ENCODE data around the gene LRRC4C.

DNA sequence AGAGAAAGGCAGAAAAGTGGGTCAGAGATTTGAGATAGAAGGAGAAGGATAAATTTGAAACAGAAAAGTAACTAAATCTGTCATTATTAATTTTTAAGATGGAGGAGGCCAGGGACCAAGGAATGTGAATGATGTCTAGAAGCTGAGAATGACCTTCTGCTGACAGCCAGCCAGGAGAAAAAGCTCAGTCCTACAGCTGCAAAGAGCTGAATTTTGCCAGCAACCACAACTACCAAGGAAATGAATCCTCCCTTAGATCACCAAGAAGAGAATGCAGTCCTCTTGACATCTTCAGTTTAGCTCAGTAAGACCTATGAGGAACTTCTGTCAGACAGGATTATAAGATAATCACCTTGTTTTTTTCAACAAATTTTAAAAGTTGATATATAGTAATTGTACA is 538.2 kb downstream of the LRRC4C start:
- TF ChIP-seq, protein P1, sequence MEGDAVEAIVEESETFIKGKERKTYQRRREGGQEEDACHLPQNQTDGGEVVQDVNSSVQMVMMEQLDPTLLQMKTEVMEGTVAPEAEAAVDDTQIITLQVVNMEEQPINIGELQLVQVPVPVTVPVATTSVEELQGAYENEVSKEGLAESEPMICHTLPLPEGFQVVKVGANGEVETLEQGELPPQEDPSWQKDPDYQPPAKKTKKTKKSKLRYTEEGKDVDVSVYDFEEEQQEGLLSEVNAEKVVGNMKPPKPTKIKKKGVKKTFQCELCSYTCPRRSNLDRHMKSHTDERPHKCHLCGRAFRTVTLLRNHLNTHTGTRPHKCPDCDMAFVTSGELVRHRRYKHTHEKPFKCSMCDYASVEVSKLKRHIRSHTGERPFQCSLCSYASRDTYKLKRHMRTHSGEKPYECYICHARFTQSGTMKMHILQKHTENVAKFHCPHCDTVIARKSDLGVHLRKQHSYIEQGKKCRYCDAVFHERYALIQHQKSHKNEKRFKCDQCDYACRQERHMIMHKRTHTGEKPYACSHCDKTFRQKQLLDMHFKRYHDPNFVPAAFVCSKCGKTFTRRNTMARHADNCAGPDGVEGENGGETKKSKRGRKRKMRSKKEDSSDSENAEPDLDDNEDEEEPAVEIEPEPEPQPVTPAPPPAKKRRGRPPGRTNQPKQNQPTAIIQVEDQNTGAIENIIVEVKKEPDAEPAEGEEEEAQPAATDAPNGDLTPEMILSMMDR (IDR thresholded peaks at IDR 0.05; ENCODE audit: poor library complexity, severe bottlenecking): no peak
- TF ChIP-seq TAF1 (IDR thresholded peaks at IDR 0.05; ENCODE audit: low read depth) (no peak), EZH2 (IDR thresholded peaks at IDR 0.05; ENCODE audit: borderline replicate concordance, insufficient read depth, low read length, poor library complexity, severe bottlenecking) (no peak), EP300 (conservative IDR thresholded peaks at IDR 0.05; ENCODE audit: poor library complexity, severe bottlenecking) (no peak), RAD21 (conservative IDR thresholded peaks at IDR 0.05) (no peak), POLR2AphosphoS5 (IDR thresholded peaks at IDR 0.05) (no peak)
- TF ChIP-seq, protein P2, sequence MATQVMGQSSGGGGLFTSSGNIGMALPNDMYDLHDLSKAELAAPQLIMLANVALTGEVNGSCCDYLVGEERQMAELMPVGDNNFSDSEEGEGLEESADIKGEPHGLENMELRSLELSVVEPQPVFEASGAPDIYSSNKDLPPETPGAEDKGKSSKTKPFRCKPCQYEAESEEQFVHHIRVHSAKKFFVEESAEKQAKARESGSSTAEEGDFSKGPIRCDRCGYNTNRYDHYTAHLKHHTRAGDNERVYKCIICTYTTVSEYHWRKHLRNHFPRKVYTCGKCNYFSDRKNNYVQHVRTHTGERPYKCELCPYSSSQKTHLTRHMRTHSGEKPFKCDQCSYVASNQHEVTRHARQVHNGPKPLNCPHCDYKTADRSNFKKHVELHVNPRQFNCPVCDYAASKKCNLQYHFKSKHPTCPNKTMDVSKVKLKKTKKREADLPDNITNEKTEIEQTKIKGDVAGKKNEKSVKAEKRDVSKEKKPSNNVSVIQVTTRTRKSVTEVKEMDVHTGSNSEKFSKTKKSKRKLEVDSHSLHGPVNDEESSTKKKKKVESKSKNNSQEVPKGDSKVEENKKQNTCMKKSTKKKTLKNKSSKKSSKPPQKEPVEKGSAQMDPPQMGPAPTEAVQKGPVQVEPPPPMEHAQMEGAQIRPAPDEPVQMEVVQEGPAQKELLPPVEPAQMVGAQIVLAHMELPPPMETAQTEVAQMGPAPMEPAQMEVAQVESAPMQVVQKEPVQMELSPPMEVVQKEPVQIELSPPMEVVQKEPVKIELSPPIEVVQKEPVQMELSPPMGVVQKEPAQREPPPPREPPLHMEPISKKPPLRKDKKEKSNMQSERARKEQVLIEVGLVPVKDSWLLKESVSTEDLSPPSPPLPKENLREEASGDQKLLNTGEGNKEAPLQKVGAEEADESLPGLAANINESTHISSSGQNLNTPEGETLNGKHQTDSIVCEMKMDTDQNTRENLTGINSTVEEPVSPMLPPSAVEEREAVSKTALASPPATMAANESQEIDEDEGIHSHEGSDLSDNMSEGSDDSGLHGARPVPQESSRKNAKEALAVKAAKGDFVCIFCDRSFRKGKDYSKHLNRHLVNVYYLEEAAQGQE (IDR thresholded peaks at IDR 0.05; ENCODE audit: borderline replicate concordance): no peak

Measured in neural cell (in vitro differentiated cells).